Measurements from ENCODE around the gene SLC22A14. TPM values are rescaled to one million over a fixed set of nuclear protein-coding genes. Genes with fewer than 3 reads are reported as not detected.

SLC22A14 gene
- total RNA-seq, 1 experiment from 2014 or later: not detected

DNA sequence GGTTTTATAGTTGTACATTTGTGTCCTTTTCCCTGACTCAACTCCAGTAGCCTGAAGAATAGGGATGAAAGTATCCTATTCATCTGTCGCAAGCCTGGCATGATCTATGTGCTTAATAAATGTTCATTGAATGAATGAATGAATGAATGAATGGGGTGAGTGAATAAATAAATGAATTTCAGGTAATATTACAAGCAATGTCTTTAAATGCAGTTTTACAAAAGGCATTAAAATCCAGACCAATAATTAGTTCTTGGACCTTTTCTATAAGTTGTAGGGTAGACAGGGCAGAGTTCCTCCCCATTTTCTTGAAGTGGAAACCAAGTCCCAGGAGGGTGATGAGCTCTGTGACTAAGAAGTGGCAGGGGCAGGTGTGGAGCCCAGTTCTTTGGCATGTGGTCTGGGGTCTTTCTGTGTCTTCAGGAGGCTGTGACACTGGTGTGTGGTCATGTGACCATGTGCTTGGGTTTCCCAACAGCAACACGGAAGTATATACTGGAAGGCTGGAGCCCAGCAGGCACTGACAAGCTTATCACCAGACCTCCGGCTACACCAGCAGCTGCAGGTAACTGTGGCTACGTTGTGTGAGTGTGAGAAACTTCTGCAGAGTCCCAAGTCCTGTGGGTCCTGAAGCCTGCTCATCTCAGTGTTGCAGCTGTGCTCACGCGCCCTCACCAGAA, 82.8 kb downstream of the SLC22A14 start:
- Histone ChIP-seq H3K79me2 (ENCODE audit: insufficient read depth, low read length) (no peaks in the 10 kb centered on the region), H3K27ac (ENCODE audit: insufficient read length, low read depth, low read length) (no peak overlapping the region), H2BK15ac (ENCODE audit: low read depth, low read length) (no peak overlapping the region), H3K18ac (ENCODE audit: insufficient read length, low read depth, low read length) (no peak overlapping the region), H2BK5ac (ENCODE audit: insufficient read length, low read length) (no peak overlapping the region), H3K79me1 (ENCODE audit: insufficient read depth, low read depth, low read length, poor library complexity, severe bottlenecking) (no peaks in the 10 kb centered on the region), H3K4me2 (ENCODE audit: insufficient read depth, insufficient read length, low read length) (no peak overlapping the region), H4K5ac (ENCODE audit: insufficient read length, low read depth, low read length) (no peak overlapping the region), H3K27me3 (ENCODE audit: insufficient read depth, low read length) (no peaks in the 10 kb centered on the region), H4K91ac (ENCODE audit: insufficient read length, low read depth, low read length) (no peak overlapping the region), H2AFZ (ENCODE audit: low read length) (no peak overlapping the region), H3K14ac (ENCODE audit: insufficient read depth, low read length) (no peak overlapping the region), H3K4ac (ENCODE audit: low read depth, low read length) (no peak overlapping the region), H4K8ac (replicated peaks; ENCODE audit: insufficient read length, low read depth, low read length) (no peak overlapping the region), H2BK20ac (ENCODE audit: low read depth, low read length, poor library complexity, severe bottlenecking) (no peak overlapping the region), H4K20me1 (ENCODE audit: control insufficient read depth, insufficient read depth, insufficient read length) (no peaks in the 10 kb centered on the region), H3K23ac (ENCODE audit: insufficient read length, low read depth, low read length) (no peak overlapping the region), H2BK12ac (ENCODE audit: insufficient read length, low read depth, low read length) (no peak overlapping the region), H2AK5ac (ENCODE audit: insufficient read length, low read length) (no peak overlapping the region), H3K9ac (ENCODE audit: extremely low read depth, insufficient read length, low read length) (no peak overlapping the region), H3K9me3 (ENCODE audit: control insufficient read depth, low read depth, low read length) (peaks cover 5% of the 10 kb centered on the region), H3T11ph (ENCODE audit: low read length) (no peak overlapping the region), H2BK120ac (ENCODE audit: low read depth, low read length, poor library complexity, severe bottlenecking) (no peak overlapping the region), H3K4me1 (ENCODE audit: insufficient read depth, low read length) (no peaks in the 10 kb centered on the region), H3K23me2 (ENCODE audit: insufficient read length, low read depth, low read length, poor library complexity, severe bottlenecking) (no peaks in the 10 kb centered on the region), H3K56ac (ENCODE audit: insufficient read length, low read depth, low read length) (no peak overlapping the region)
- TF ChIP-seq, protein P1, sequence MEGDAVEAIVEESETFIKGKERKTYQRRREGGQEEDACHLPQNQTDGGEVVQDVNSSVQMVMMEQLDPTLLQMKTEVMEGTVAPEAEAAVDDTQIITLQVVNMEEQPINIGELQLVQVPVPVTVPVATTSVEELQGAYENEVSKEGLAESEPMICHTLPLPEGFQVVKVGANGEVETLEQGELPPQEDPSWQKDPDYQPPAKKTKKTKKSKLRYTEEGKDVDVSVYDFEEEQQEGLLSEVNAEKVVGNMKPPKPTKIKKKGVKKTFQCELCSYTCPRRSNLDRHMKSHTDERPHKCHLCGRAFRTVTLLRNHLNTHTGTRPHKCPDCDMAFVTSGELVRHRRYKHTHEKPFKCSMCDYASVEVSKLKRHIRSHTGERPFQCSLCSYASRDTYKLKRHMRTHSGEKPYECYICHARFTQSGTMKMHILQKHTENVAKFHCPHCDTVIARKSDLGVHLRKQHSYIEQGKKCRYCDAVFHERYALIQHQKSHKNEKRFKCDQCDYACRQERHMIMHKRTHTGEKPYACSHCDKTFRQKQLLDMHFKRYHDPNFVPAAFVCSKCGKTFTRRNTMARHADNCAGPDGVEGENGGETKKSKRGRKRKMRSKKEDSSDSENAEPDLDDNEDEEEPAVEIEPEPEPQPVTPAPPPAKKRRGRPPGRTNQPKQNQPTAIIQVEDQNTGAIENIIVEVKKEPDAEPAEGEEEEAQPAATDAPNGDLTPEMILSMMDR (conservative IDR thresholded peaks at IDR 0.05): no peak
- Mint-ChIP-seq H3K4me1 (no peaks in the 10 kb centered on the region), H3K27me3 (ENCODE audit: low read depth) (no peaks in the 10 kb centered on the region; the same call in 1 of the 2 replicates), H3K27ac (no peak overlapping the region), H3K4me3 (no peak overlapping the region), H3K9me3 (peaks cover 5 to 10% of the 10 kb centered on the region in 2 experiments; a peak in 4 of 5 replicates), H3K36me3 (ENCODE audit: insufficient read depth in 1 of 3, low read depth in 3 of 3) (peaks cover 21 to 35% (median 23%) of the 10 kb centered on the region in 3 experiments)
- DNase-seq: no peak
- WGBS (ENCODE audit: extremely low coverage, insufficient read length, low lambda C conversion rate): no CpG with 5 or more reads among the region's 6 CpGs

Measured in H9 (cell line).